ENCODE data around the gene HEBP1.

HEBP1 gene

GRCh38 chr12:12947902-12948301, 52.2 kb downstream of the HEBP1 start:
- FAIRE-seq = no peak

- FAIRE-seq = no peak
Measured at GRCh38 chr12:12946686-12947355, 53.2 kb downstream of the HEBP1 start.

- no peak for FAIRE-seq
Measured at GRCh38 chr12:12945591-12945990, 54.5 kb downstream of the HEBP1 start.

- FAIRE-seq = no peak
Measured at GRCh38 chr12:12943586-12944260, 56.3 kb downstream of the HEBP1 start.

- no peak for FAIRE-seq
Measured at GRCh38 chr12:12941450-12942350, 58.4 kb downstream of the HEBP1 start.

- no peak for FAIRE-seq
Measured at GRCh38 chr12:12939888-12940287, 60.2 kb downstream of the HEBP1 start.

GRCh38 chr12:12938541-12938940, 61.5 kb downstream of the HEBP1 start:
- no peak for FAIRE-seq

GRCh38 chr12:12936983-12937491, 63.0 kb downstream of the HEBP1 start:
- FAIRE-seq = no peak

- no peak for FAIRE-seq
Measured at GRCh38 chr12:12934556-12934955, 65.5 kb downstream of the HEBP1 start.

GRCh38 chr12:12933742-12934141, 66.3 kb downstream of the HEBP1 start:
- FAIRE-seq = no peak

- FAIRE-seq = no peak
Measured at GRCh38 chr12:12930633-12931219, 69.3 kb downstream of the HEBP1 start.

GRCh38 chr12:12929696-12930095, 70.4 kb downstream of the HEBP1 start:
- no peak for FAIRE-seq

- no peak for FAIRE-seq
Measured at GRCh38 chr12:12927211-12928079, 72.6 kb downstream of the HEBP1 start.

GRCh38 chr12:12926571-12927071, 73.4 kb downstream of the HEBP1 start:
- no peak for FAIRE-seq

GRCh38 chr12:12925388-12925787, 74.7 kb downstream of the HEBP1 start:
- FAIRE-seq = no peak

Measured in colon (tissue), 2 donors.